ENCODE results near the gene MYL5. TPM values are rescaled to one million over a fixed set of nuclear protein-coding genes. Genes with fewer than 3 reads are reported as not detected.
A peak's percentile ranks its signal among the peaks of the same experiment; 100 is the strongest.
"Not testable (repeated sequence)": the region's sequence is repeated elsewhere in the genome, so short reads cannot be mapped to it uniquely, and the experiment has no call there.

Gene MYL5
- total RNA-seq, 1 donor from 2014 or later: 22.6 TPM

GRCh38 chr4:637536-638280 lies 36.6 kb upstream of the MYL5 start:
- no peak for DNase-seq (ENCODE audit: low spot score, unreplicated experiment)
- H3K27me3 Mint-ChIP-seq: peaks cover 15% of the 10 kb centered on the region
- H3K27ac Mint-ChIP-seq: no peak overlapping the region
- TF ChIP-seq CTCF (IDR thresholded peaks at IDR 0.05; ENCODE audit: unreplicated experiment): no peak
- no peaks in the 10 kb centered on the region for H3K4me1 Mint-ChIP-seq (ENCODE audit: low read depth)
- H3K4me3 Mint-ChIP-seq (ENCODE audit: low read depth): no peak overlapping the region
- peaks cover 3% of the 10 kb centered on the region for H3K9me3 Mint-ChIP-seq (ENCODE audit: low read depth)
- no peaks in the 10 kb centered on the region for H3K36me3 Mint-ChIP-seq (ENCODE audit: insufficient read depth)

GRCh38 chr4:642366-642765 lies 32.0 kb upstream of the MYL5 start:
- not testable (repeated sequence) for H3K36me3 Mint-ChIP-seq (ENCODE audit: insufficient read depth); H3K4me3 Mint-ChIP-seq (ENCODE audit: low read depth); H3K9me3 Mint-ChIP-seq (ENCODE audit: low read depth); DNase-seq (ENCODE audit: low spot score, unreplicated experiment); H3K27ac Mint-ChIP-seq; H3K4me1 Mint-ChIP-seq (ENCODE audit: low read depth)
- peaks cover 22% of the 10 kb centered on the region for H3K27me3 Mint-ChIP-seq

GRCh38 chr4:646460-646859 lies 27.9 kb upstream of the MYL5 start:
- Mint-ChIP-seq H3K27me3 (peaks cover 15% of the 10 kb centered on the region), H3K4me1 (ENCODE audit: low read depth) (peaks cover 9% of the 10 kb centered on the region), H3K36me3 (ENCODE audit: insufficient read depth) (no peaks in the 10 kb centered on the region), H3K4me3 (ENCODE audit: low read depth) (no peak overlapping the region), H3K27ac (no peak overlapping the region), H3K9me3 (ENCODE audit: low read depth) (no peaks in the 10 kb centered on the region)
- no peak for DNase-seq (ENCODE audit: low spot score, unreplicated experiment)
- TF ChIP-seq CTCF (IDR thresholded peaks at IDR 0.05; ENCODE audit: unreplicated experiment): no peak

- peaks cover 21% of the 10 kb centered on the region for H3K27me3 Mint-ChIP-seq
- TF ChIP-seq CTCF (IDR thresholded peaks at IDR 0.05; ENCODE audit: unreplicated experiment): no peak
- H3K27ac Mint-ChIP-seq: no peak overlapping the region
These were observed 26.9 kb upstream of the MYL5 start for GRCh38 chr4:647481-647880.

GRCh38 chr4:648579-649292 lies 25.6 kb upstream of the MYL5 start:
- H3K4me1 Mint-ChIP-seq (ENCODE audit: low read depth): peaks cover 10% of the 10 kb centered on the region
- DNase-seq (ENCODE audit: low spot score, unreplicated experiment): no peak
- no peak for TF ChIP-seq CTCF (IDR thresholded peaks at IDR 0.05; ENCODE audit: unreplicated experiment)
- H3K9me3 Mint-ChIP-seq (ENCODE audit: low read depth): no peaks in the 10 kb centered on the region
- no peak overlapping the region for H3K4me3 Mint-ChIP-seq (ENCODE audit: low read depth)
- peaks cover 21% of the 10 kb centered on the region for H3K27me3 Mint-ChIP-seq
- peak overlapping the region; percentile 79 for H3K27ac Mint-ChIP-seq
- no peaks in the 10 kb centered on the region for H3K36me3 Mint-ChIP-seq (ENCODE audit: insufficient read depth)

More at GRCh38 chr4:647481-647880, 26.9 kb upstream of the MYL5 start:
- no peak for DNase-seq (ENCODE audit: low spot score, unreplicated experiment)
- Mint-ChIP-seq H3K4me1 (ENCODE audit: low read depth) (peaks cover 10% of the 10 kb centered on the region), H3K4me3 (ENCODE audit: low read depth) (no peak overlapping the region), H3K36me3 (ENCODE audit: insufficient read depth) (no peaks in the 10 kb centered on the region), H3K9me3 (ENCODE audit: low read depth) (no peaks in the 10 kb centered on the region)

GRCh38 chr4:649293-649625 lies 25.1 kb upstream of the MYL5 start:
- Mint-ChIP-seq H3K9me3 (ENCODE audit: low read depth) (no peaks in the 10 kb centered on the region), H3K4me1 (ENCODE audit: low read depth) (peaks cover 10% of the 10 kb centered on the region), H3K36me3 (ENCODE audit: insufficient read depth) (no peaks in the 10 kb centered on the region), H3K4me3 (ENCODE audit: low read depth) (no peak overlapping the region), H3K27ac (no peak overlapping the region), H3K27me3 (peaks cover 21% of the 10 kb centered on the region)
- no peak for TF ChIP-seq CTCF (IDR thresholded peaks at IDR 0.05; ENCODE audit: unreplicated experiment)
- no peak for DNase-seq (ENCODE audit: low spot score, unreplicated experiment)

Data from progenitor cell of endocrine pancreas (in vitro differentiated cells).